Endodermal cell (in vitro differentiated cells): ENCODE results near the gene C1QL1. TPM values are rescaled to one million over a fixed set of nuclear protein-coding genes. Genes with fewer than 3 reads are reported as not detected.

ENCODE experiments used
- DNase-seq: peaks from one replicate; pipeline ENCODE4 v3.0.0-alpha.2; 2017
- H3K27ac ChIP-seq: 2 replicates; pipeline ENCODE4 v1.5.1; 2013; ENCODE audit warnings: mild to moderate bottlenecking, low read depth, low read length, moderate library complexity
- H3K27me3 ChIP-seq: 2 replicates; pipeline ENCODE4 v1.6.1; 2013; ENCODE audit warnings: mild to moderate bottlenecking, low read length, moderate library complexity; ENCODE audit not compliant: insufficient read depth, control insufficient read depth, poor library complexity, severe bottlenecking
- H3K36me3 ChIP-seq: 2 replicates; pipeline ENCODE4 v1.7.0; 2013; ENCODE audit warnings: mild to moderate bottlenecking, low read length, moderate library complexity; ENCODE audit not compliant: control insufficient read depth, insufficient read depth
- H3K4me1 ChIP-seq: one replicate; pipeline ENCODE4 v1.7.0; 2013; ENCODE audit warnings: low read length; ENCODE audit not compliant: control insufficient read depth, insufficient read depth
- H3K4me3 ChIP-seq: 2 replicates; pipeline ENCODE4 v1.5.1; 2013; ENCODE audit warnings: mild to moderate bottlenecking, low read length, moderate library complexity
- H3K9ac ChIP-seq: 2 replicates; pipeline ENCODE4 v1.6.1; 2013; ENCODE audit warnings: mild to moderate bottlenecking, low read length, moderate library complexity; ENCODE audit not compliant: poor library complexity, severe bottlenecking; ENCODE audit errors: extremely low read depth
- H3K9me3 ChIP-seq: 2 replicates; pipeline ENCODE4 v1.6.1; 2013; ENCODE audit warnings: mild to moderate bottlenecking, low read length, moderate library complexity; ENCODE audit not compliant: control insufficient read depth
- H3K27ac Mint-ChIP-seq: 2 replicates; pipeline ENCODE4 v1.8.0; 2020; ENCODE audit warnings: mixed read lengths
- H3K27me3 Mint-ChIP-seq: 2 replicates; pipeline ENCODE4 v1.8.0; 2021; ENCODE audit warnings: mild to moderate bottlenecking, mixed read lengths; ENCODE audit not compliant: insufficient read depth
- H3K36me3 Mint-ChIP-seq: 2 replicates; pipeline ENCODE4 v1.8.0; 2020; ENCODE audit warnings: low read depth, mixed read lengths
- H3K4me1 Mint-ChIP-seq: 2 replicates; pipeline ENCODE4 v1.8.0; 2020; ENCODE audit warnings: mixed read lengths
- H3K4me3 Mint-ChIP-seq: 2 replicates; pipeline ENCODE4 v1.8.0; 2020; ENCODE audit warnings: mild to moderate bottlenecking, moderate library complexity, mixed read lengths
- H3K9me3 Mint-ChIP-seq: 2 replicates; pipeline ENCODE4 v1.8.0; 2020; ENCODE audit warnings: mild to moderate bottlenecking, mixed read lengths
- WGBS, 2 experiments: methylation state at CpG; one replicate each; pipeline versions ENCODE4 v1.1.5 to v1.1.7; 2013; ENCODE audit warnings: missing lambda C conversion rate in 2 of 2, mixed read lengths in 1 of 2; ENCODE audit not compliant: insufficient coverage in 1 of 2, insufficient read length in 1 of 2; 5-methylcytosine and 5-hydroxymethylcytosine counted together
- total RNA-seq, 2 donors: library from RNA; stranded (reverse); fragmentation: NEBNext Ultra II Directional in 1 of 2; extraction: Animal tissue kit (Norgen Biotek cat#: 25700) in 1 of 2; gene quantifications; 2 replicates in 1 of 2; 3 replicates in 1 of 2; pipeline ENCODE4 v1.2.1, GENCODE V29; 2021
- TF ChIP-seq, protein P1 (sequence below): fragments of 200-600 bp; sonication (generic); conservative IDR thresholded peaks from 2 replicates; pipeline ENCODE4 v1.5.0; 2021; ENCODE audit warnings: antibody characterized with exemption, mild to moderate bottlenecking

The C1QL1 gene
- total RNA-seq, 2 donors from 2014 or later: 1.4 to 2.7 TPM

DNA sequence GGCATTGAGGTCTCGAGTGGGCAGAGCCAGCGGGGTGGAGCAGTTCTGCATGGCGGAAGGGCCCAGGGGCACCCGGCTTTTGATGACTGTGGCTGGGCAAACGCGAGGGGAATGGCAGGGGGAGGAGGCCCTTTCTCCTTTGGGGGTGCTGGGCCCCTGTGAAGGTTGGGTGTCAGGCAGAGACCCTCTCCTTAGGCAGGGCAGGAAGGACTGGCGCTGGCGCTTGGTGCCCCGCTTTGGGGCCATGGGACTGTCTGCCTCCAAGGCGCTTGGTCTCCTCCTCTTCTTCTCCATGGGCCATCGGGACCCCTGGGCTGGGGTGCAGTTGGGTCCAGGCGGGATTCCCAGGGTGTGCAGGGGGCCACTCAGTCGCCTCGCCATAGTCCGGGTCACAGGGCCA is 40.0 kb downstream of the C1QL1 start:
- Histone ChIP-seq H3K27ac (no peak overlapping the region), H3K9ac (no peak overlapping the region), H3K4me1 (no peaks in the 10 kb centered on the region), H3K9me3 (no peaks in the 10 kb centered on the region), H3K4me3 (no peak overlapping the region), H3K27me3 (no peaks in the 10 kb centered on the region), H3K36me3 (peaks cover 63% of the 10 kb centered on the region)
- peaks cover 9% of the 10 kb centered on the region for H3K4me1 Mint-ChIP-seq
- DNase-seq: peak; percentile 39
- H3K4me3 Mint-ChIP-seq: no peak overlapping the region
- H3K27me3 Mint-ChIP-seq: no peaks in the 10 kb centered on the region
- no peaks in the 10 kb centered on the region for H3K9me3 Mint-ChIP-seq
- peaks cover 55% of the 10 kb centered on the region for H3K36me3 Mint-ChIP-seq
- TF ChIP-seq, protein P1, sequence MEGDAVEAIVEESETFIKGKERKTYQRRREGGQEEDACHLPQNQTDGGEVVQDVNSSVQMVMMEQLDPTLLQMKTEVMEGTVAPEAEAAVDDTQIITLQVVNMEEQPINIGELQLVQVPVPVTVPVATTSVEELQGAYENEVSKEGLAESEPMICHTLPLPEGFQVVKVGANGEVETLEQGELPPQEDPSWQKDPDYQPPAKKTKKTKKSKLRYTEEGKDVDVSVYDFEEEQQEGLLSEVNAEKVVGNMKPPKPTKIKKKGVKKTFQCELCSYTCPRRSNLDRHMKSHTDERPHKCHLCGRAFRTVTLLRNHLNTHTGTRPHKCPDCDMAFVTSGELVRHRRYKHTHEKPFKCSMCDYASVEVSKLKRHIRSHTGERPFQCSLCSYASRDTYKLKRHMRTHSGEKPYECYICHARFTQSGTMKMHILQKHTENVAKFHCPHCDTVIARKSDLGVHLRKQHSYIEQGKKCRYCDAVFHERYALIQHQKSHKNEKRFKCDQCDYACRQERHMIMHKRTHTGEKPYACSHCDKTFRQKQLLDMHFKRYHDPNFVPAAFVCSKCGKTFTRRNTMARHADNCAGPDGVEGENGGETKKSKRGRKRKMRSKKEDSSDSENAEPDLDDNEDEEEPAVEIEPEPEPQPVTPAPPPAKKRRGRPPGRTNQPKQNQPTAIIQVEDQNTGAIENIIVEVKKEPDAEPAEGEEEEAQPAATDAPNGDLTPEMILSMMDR: no peak
- no peak overlapping the region for H3K27ac Mint-ChIP-seq
- WGBS, 2 experiments: 94 to 98% methylated on average over 7 to 15 of the region's 15 CpGs

DNA sequence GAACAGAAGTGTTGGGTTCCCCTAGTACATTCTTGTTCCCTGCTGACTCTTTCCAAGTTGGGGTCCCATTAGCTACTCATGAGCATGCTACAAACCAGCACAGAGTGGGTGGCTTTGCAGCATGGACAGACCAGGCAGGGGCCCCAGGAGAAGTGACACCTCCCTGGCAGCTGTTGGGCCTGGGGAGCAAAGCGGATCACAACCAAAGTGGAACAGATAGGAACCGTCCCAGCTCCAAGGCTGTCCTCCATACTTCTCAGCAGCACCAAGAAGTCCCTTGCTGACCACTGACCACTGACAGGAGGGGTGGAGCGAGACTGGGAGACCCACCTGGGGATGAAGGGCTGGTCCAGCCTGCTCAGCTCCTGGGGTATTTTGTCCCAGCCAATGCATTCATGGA is 40.4 kb downstream of the C1QL1 start:
- H3K9me3 Mint-ChIP-seq: no peaks in the 10 kb centered on the region
- no peaks in the 10 kb centered on the region for H3K4me1 ChIP-seq
- H3K4me3 ChIP-seq: no peak overlapping the region
- peak; percentile 40 for DNase-seq
- peaks cover 51% of the 10 kb centered on the region for H3K36me3 Mint-ChIP-seq
- H3K27ac Mint-ChIP-seq: no peak overlapping the region
- TF ChIP-seq, protein P1: no peak
- H3K4me3 Mint-ChIP-seq: no peak overlapping the region
- peaks cover 9% of the 10 kb centered on the region for H3K4me1 Mint-ChIP-seq
- peaks cover 58% of the 10 kb centered on the region for H3K36me3 ChIP-seq
- H3K27me3 ChIP-seq: no peaks in the 10 kb centered on the region
- 97 to 100% methylated on average over 3 of the region's 3 CpGs for WGBS, 2 experiments
- H3K9me3 ChIP-seq: no peaks in the 10 kb centered on the region
- H3K27ac ChIP-seq: no peak overlapping the region
- no peak overlapping the region for H3K9ac ChIP-seq
- peaks cover 3% of the 10 kb centered on the region for H3K27me3 Mint-ChIP-seq

- Histone ChIP-seq H3K36me3 (peaks cover 51% of the 10 kb centered on the region), H3K27ac (no peak overlapping the region), H3K4me1 (no peaks in the 10 kb centered on the region), H3K9ac (no peak overlapping the region), H3K4me3 (no peak overlapping the region), H3K27me3 (no peaks in the 10 kb centered on the region), H3K9me3 (no peaks in the 10 kb centered on the region)
- peak; percentile 38 for DNase-seq
- no peak overlapping the region for H3K4me3 Mint-ChIP-seq
- TF ChIP-seq, protein P1: no peak
- peaks cover 4% of the 10 kb centered on the region for H3K27me3 Mint-ChIP-seq
- peaks cover 9% of the 10 kb centered on the region for H3K4me1 Mint-ChIP-seq
- H3K9me3 Mint-ChIP-seq: no peaks in the 10 kb centered on the region
- H3K27ac Mint-ChIP-seq: no peak overlapping the region
- peaks cover 48% of the 10 kb centered on the region for H3K36me3 Mint-ChIP-seq
- WGBS, 2 experiments: 89 to 96% methylated on average over 10 to 15 of the region's 15 CpGs
These were observed 41.1 kb downstream of the C1QL1 start for GRCh38 chr17:44926821-44927525.
